Uterus (tissue), 2 donors: Measurements from ENCODE around the gene SLC17A8.

Experiments
- CTCF ChIP-seq, 4 experiments: fragments of 200-600 bp in 2 of 4; fragments of 450-650 bp in 2 of 4; sonication (generic) in 2 of 4; IDR thresholded peaks; one replicate each; pipeline ENCODE4 v1.5.1; 2016 to 2019; ENCODE audit warnings: antibody characterized with exemption in 4 of 4, mild to moderate bottlenecking in 2 of 4, moderate library complexity in 1 of 4
- POLR2A ChIP-seq, 2 donors: fragments of 450-650 bp; IDR thresholded peaks; one replicate each; pipeline ENCODE4 v1.6.1; 2016; ENCODE audit warnings: antibody characterized with exemption in 2 of 2, mild to moderate bottlenecking in 1 of 2, moderate library complexity in 1 of 2

- TF ChIP-seq CTCF (IDR thresholded peaks at IDR 0.05) = no peak
- TF ChIP-seq POLR2A (IDR thresholded peaks at IDR 0.05) = no peak
Measured at GRCh38 chr12:100331871-100332270, 25.0 kb upstream of the SLC17A8 start.
